Measurements from ENCODE around the gene FBXW12. TPM values are rescaled to one million over a fixed set of nuclear protein-coding genes. Genes with fewer than 3 reads are reported as not detected.

The FBXW12 gene
- total RNA-seq, 1 experiment from 2014 or later: 0.74 TPM

DNA sequence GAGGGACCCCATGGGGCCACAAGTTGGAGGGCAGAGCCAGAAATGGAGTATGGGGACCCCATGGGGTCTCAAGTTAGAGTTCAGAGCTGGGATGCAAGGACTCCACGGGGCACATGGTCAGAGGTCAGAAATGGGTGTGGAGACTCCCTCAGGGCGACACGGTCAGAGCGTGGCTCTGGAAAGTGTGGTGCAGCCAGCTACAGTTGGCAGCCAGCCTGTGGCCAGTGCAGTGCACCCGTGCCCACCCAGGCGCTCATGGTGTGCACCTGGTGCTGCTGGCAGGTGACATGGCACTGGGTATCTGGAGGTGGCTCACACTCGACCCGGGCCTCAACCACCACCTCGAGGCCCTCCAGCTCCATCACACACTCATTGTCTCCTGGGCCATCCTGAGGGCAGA lies 46.6 kb downstream of the FBXW12 start:
- H3K4ac ChIP-seq (ENCODE audit: low read depth, low read length): no peak overlapping the region
- no peak overlapping the region for H4K8ac ChIP-seq (replicated peaks; ENCODE audit: insufficient read length, low read depth, low read length)
- H3K9ac ChIP-seq (ENCODE audit: extremely low read depth, insufficient read length, low read length): no peak overlapping the region
- H3K56ac ChIP-seq (ENCODE audit: insufficient read length, low read depth, low read length): no peak overlapping the region
- H4K5ac ChIP-seq (ENCODE audit: insufficient read length, low read depth, low read length): no peak overlapping the region
- no peak overlapping the region for H2BK20ac ChIP-seq (ENCODE audit: low read depth, low read length, poor library complexity, severe bottlenecking)
- no peak overlapping the region for H2AK5ac ChIP-seq (ENCODE audit: insufficient read length, low read length)
- H3K9me3 Mint-ChIP-seq: no peaks in the 10 kb centered on the region
- H3K4me1 ChIP-seq (ENCODE audit: insufficient read depth, low read length): no peaks in the 10 kb centered on the region
- H2BK120ac ChIP-seq (ENCODE audit: low read depth, low read length, poor library complexity, severe bottlenecking): no peak overlapping the region
- H3K23me2 ChIP-seq (ENCODE audit: insufficient read length, low read depth, low read length, poor library complexity, severe bottlenecking): no peaks in the 10 kb centered on the region
- H3K79me1 ChIP-seq (ENCODE audit: insufficient read depth, low read depth, low read length, poor library complexity, severe bottlenecking): no peaks in the 10 kb centered on the region
- no peak overlapping the region for H2BK12ac ChIP-seq (ENCODE audit: insufficient read length, low read depth, low read length)
- H3K4me3 Mint-ChIP-seq: no peak overlapping the region
- H3K27ac Mint-ChIP-seq: peak overlapping the region in 1 of 3 experiments; percentile 86; a peak in 1 of 7 replicates
- no peak for DNase-seq
- H3K4me1 Mint-ChIP-seq: no peaks in the 10 kb centered on the region
- H2BK5ac ChIP-seq (ENCODE audit: insufficient read length, low read length): no peak overlapping the region
- no peak overlapping the region for H3T11ph ChIP-seq (ENCODE audit: low read length)
- peaks cover 44 to 85% (median 80%) of the 10 kb centered on the region in 3 experiments for H3K36me3 Mint-ChIP-seq (ENCODE audit: insufficient read depth in 1 of 3, low read depth in 3 of 3)
- H3K27me3 Mint-ChIP-seq (ENCODE audit: low read depth): no peaks in the 10 kb centered on the region
- TF ChIP-seq CTCF (conservative IDR thresholded peaks at IDR 0.05): no peak
- H2BK15ac ChIP-seq (ENCODE audit: low read depth, low read length): no peak overlapping the region
- H2AFZ ChIP-seq (ENCODE audit: low read length): no peak overlapping the region
- H3K14ac ChIP-seq (ENCODE audit: insufficient read depth, low read length): no peak overlapping the region
- no peaks in the 10 kb centered on the region for H3K27me3 ChIP-seq (ENCODE audit: insufficient read depth, low read length)
- WGBS (ENCODE audit: extremely low coverage, insufficient read length, low lambda C conversion rate): no CpG with 5 or more reads among the region's 9 CpGs
- no peak overlapping the region for H3K18ac ChIP-seq (ENCODE audit: insufficient read length, low read depth, low read length)
- H3K9me3 ChIP-seq (ENCODE audit: control insufficient read depth, low read depth, low read length): no peaks in the 10 kb centered on the region
- H4K91ac ChIP-seq (ENCODE audit: insufficient read length, low read depth, low read length): no peak overlapping the region
- no peaks in the 10 kb centered on the region for H4K20me1 ChIP-seq (ENCODE audit: control insufficient read depth, insufficient read depth, insufficient read length)
- no peak overlapping the region for H3K23ac ChIP-seq (ENCODE audit: insufficient read length, low read depth, low read length)
- H3K79me2 ChIP-seq (ENCODE audit: insufficient read depth, low read length): no peaks in the 10 kb centered on the region
- H3K4me2 ChIP-seq (ENCODE audit: insufficient read depth, insufficient read length, low read length): no peak overlapping the region
- H3K27ac ChIP-seq (ENCODE audit: insufficient read length, low read depth, low read length): no peak overlapping the region
